NOMO-1 treated with dmso at 0.1 percent for 144 hours (cell line): ENCODE measurements around the gene NUP188.
"Not testable (repeated sequence)": the region's sequence is repeated elsewhere in the genome, so short reads cannot be mapped to it uniquely, and the experiment has no call there.

Experiments used
- DNase-seq: peaks from one replicate; lab custom pipeline; 2025; ENCODE audit not compliant: unreplicated experiment; lab: John Stamatoyannopoulos, UW

NUP188 gene

GRCh38 chr9:129027685-129028191, 80.2 kb downstream of the NUP188 start:
- DNase-seq: no peak

GRCh38 chr9:129028192-129028966, 80.9 kb downstream of the NUP188 start, which contains the start of gene SH3GLB2:
Gene SH3GLB2, minus strand, starts transcription at chr9:129028331. Its CDS starts 177 bp downstream, at chr9:129028154.
- peak; percentile 89 for DNase-seq

GRCh38 chr9:129030191-129030590, 82.7 kb downstream of the NUP188 start:
- DNase-seq: no peak

GRCh38 chr9:129031514-129031913, 84.0 kb downstream of the NUP188 start:
- DNase-seq: no peak

GRCh38 chr9:129032541-129033159, 85.2 kb downstream of the NUP188 start:
- DNase-seq: no peak

- DNase-seq: no peak
Measured at GRCh38 chr9:129033216-129033615, 85.7 kb downstream of the NUP188 start.

GRCh38 chr9:129035838-129036237, 88.3 kb downstream of the NUP188 start:
- not testable (repeated sequence) for DNase-seq

GRCh38 chr9:129036241-129036922, 88.9 kb downstream of the NUP188 start, which contains the start of gene MIGA2:
Gene MIGA2, plus strand, starts transcription at chr9:129036626. Its CDS starts 3,969 bp downstream, at chr9:129040595.
- DNase-seq: peak; percentile 100

- DNase-seq: no peak
Measured at GRCh38 chr9:129036923-129037766, 89.6 kb downstream of the NUP188 start.

- DNase-seq: no peak
Measured at GRCh38 chr9:129037767-129038098, 90.2 kb downstream of the NUP188 start.

GRCh38 chr9:129038109-129038852, 90.8 kb downstream of the NUP188 start:
- no peak for DNase-seq

GRCh38 chr9:129040113-129040643, 92.7 kb downstream of the NUP188 start:
- no peak for DNase-seq

- DNase-seq: no peak
Measured at GRCh38 chr9:129042016-129042415, 94.5 kb downstream of the NUP188 start.

GRCh38 chr9:129052592-129052991, 105.1 kb downstream of the NUP188 start:
- no peak for DNase-seq

- DNase-seq: no peak
Measured at GRCh38 chr9:129053020-129053419, 105.5 kb downstream of the NUP188 start.

- no peak for DNase-seq
Measured at GRCh38 chr9:129054163-129054851, 106.8 kb downstream of the NUP188 start.
